ENCODE results near the gene FSTL4. TPM values are rescaled to one million over a fixed set of nuclear protein-coding genes. Genes with fewer than 3 reads are reported as not detected.

Gene FSTL4
- total and polyA plus RNA-seq, 2 of the 13 experiments (the other 11 are each of a cell fraction or from before 2014, with no cell fraction given) = 2.1 to 3.0 TPM

DNA sequence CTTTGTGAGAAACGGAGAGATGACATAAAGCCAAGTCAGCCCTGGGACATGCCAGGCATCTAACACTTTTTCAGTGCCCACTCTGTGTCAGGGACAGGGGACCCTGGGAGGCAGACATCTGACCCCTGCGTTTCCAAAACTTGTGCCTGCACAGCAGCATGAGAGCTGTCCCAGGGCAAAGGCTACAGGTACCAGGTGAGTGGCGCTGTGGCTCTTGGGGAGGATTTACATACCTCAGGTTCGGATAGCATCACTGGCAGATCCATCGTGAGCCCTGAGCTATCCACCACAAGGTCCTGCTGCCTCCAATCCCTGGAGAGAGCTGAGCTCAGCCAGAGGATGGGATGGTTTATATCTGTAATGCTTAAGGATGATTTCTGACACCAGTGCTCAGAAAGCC lies 52.4 kb downstream of the FSTL4 start:
- Histone ChIP-seq H3K36me3 (replicated peaks in 1 of 2; ENCODE audit: control insufficient read depth in 1 of 2, insufficient read depth in 2 of 2, low read length in 2 of 2) (no peaks in the 10 kb centered on the region), H3K4me1 (ENCODE audit: insufficient read depth, low read length) (no peaks in the 10 kb centered on the region), H3K4me3 (replicated peaks in 1 of 3; ENCODE audit: insufficient read depth in 1 of 3, low read depth in 2 of 3, low read length in 3 of 3) (no peak overlapping the region), H3K79me2 (ENCODE audit: insufficient read depth, low read length) (no peaks in the 10 kb centered on the region), H2AFZ (ENCODE audit: low read length) (no peak overlapping the region), H3K27me3 (ENCODE audit: control insufficient read depth in 1 of 2, insufficient read depth in 2 of 2, low read length in 2 of 2) (peaks cover 1 to 3% of the 10 kb centered on the region in 2 experiments; a peak in 1 of 5 replicates), H3K4me2 (ENCODE audit: low read depth, low read length) (no peak overlapping the region), H4K20me1 (ENCODE audit: insufficient read depth, low read length) (no peaks in the 10 kb centered on the region), H3K27ac (ENCODE audit: extremely low read length, insufficient read depth, low read length) (no peak overlapping the region), H3K9me3 (ENCODE audit: low read length) (no peaks in the 10 kb centered on the region), H3K9ac (ENCODE audit: insufficient read depth, low read depth, low read length) (no peak overlapping the region)
- ChIA-PET POLR2A (no interaction called here), CTCF (ENCODE audit: low intra/inter-chr PET ratio, low total read pairs) (no interaction called here)
- intact Hi-C loops (cut with micrococcal nuclease; ENCODE audit: unreplicated experiment) = loop anchor here (10.0 kb wide), 1 partner anchor 385 kb away; no protein-coding TSS in a partner anchor
- TF ChIP-seq RFXAP (CRISPR knock-in tag; IDR thresholded peaks at IDR 0.05; ENCODE audit: borderline replicate concordance) (no peak), MAFK (conservative IDR thresholded peaks at IDR 0.05 in 1 of 2, IDR thresholded peaks at IDR 0.05 in 1 of 2; ENCODE audit: low read length in 2 of 2) (no peak), ZNF841 (CRISPR knock-in tag; IDR thresholded peaks at IDR 0.05; ENCODE audit: borderline replicate concordance) (no peak), FOXC1 (CRISPR knock-in tag; IDR thresholded peaks at IDR 0.05; ENCODE audit: borderline replicate concordance) (no peak), CENPX (CRISPR knock-in tag; IDR thresholded peaks at IDR 0.05) (no peak), ZNF577 (CRISPR knock-in tag; IDR thresholded peaks at IDR 0.05; ENCODE audit: borderline replicate concordance, low read depth) (no peak), EHMT2 (IDR thresholded peaks at IDR 0.05; ENCODE audit: borderline replicate concordance, low read depth, low read length) (no peak), ZMYM4 (CRISPR knock-in tag; IDR thresholded peaks at IDR 0.05) (no peak), AGO2 (optimal IDR thresholded peaks at IDR 0.05; ENCODE audit: low read depth, low read length) (no peak), TP53 (CRISPR knock-in tag; conservative IDR thresholded peaks at IDR 0.05) (no peak), RBAK (CRISPR knock-in tag; IDR thresholded peaks at IDR 0.05) (no peak), ZNF607 (CRISPR knock-in tag; IDR thresholded peaks at IDR 0.05; ENCODE audit: borderline replicate concordance) (no peak), JARID2 (CRISPR knock-in tag; IDR thresholded peaks at IDR 0.05; ENCODE audit: insufficient replicate concordance) (no peak)
- TF ChIP-seq, protein P1, sequence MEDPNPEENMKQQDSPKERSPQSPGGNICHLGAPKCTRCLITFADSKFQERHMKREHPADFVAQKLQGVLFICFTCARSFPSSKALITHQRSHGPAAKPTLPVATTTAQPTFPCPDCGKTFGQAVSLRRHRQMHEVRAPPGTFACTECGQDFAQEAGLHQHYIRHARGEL (CRISPR knock-in tag; IDR thresholded peaks at IDR 0.05) = no peak
- TF ChIP-seq, protein P2, sequence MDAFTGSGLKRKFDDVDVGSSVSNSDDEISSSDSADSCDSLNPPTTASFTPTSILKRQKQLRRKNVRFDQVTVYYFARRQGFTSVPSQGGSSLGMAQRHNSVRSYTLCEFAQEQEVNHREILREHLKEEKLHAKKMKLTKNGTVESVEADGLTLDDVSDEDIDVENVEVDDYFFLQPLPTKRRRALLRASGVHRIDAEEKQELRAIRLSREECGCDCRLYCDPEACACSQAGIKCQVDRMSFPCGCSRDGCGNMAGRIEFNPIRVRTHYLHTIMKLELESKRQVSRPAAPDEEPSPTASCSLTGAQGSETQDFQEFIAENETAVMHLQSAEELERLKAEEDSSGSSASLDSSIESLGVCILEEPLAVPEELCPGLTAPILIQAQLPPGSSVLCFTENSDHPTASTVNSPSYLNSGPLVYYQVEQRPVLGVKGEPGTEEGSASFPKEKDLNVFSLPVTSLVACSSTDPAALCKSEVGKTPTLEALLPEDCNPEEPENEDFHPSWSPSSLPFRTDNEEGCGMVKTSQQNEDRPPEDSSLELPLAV (CRISPR knock-in tag; conservative IDR thresholded peaks at IDR 0.05; ENCODE audit: low read depth) = no peak
- TF ChIP-seq, protein P3, sequence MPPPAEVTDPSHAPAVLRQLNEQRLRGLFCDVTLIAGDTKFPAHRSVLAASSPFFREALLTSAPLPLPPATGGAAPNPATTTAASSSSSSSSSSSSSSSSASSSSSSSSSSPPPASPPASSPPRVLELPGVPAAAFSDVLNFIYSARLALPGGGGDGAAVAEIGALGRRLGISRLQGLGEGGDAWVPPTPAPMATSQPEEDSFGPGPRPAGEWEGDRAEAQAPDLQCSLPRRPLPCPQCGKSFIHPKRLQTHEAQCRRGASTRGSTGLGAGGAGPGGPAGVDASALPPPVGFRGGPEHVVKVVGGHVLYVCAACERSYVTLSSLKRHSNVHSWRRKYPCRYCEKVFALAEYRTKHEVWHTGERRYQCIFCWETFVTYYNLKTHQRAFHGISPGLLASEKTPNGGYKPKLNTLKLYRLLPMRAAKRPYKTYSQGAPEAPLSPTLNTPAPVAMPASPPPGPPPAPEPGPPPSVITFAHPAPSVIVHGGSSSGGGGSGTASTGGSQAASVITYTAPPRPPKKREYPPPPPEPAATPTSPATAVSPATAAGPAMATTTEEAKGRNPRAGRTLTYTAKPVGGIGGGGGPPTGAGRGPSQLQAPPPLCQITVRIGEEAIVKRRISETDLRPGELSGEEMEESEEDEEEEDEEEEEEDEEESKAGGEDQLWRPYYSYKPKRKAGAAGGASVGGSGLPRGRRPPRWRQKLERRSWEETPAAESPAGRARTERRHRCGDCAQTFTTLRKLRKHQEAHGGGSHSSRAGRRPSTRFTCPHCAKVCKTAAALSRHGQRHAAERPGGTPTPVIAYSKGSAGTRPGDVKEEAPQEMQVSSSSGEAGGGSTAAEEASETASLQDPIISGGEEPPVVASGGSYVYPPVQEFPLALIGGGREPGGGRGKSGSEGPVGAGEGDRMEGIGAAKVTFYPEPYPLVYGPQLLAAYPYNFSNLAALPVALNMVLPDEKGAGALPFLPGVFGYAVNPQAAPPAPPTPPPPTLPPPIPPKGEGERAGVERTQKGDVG (CRISPR knock-in tag; IDR thresholded peaks at IDR 0.05; ENCODE audit: borderline replicate concordance) = no peak
- 20% methylated on average over 5 of the region's 5 CpGs for WGBS (ENCODE audit: low lambda C conversion rate)
- ATAC-seq (no peak), FAIRE-seq (no peak), DNase-seq (ENCODE audit: low spot score) (no peak)
- no TSS peak for BruUV-seq (replicated peaks)
- in situ Hi-C loops (cut with HindIII; ENCODE audit: extremely low pct_ligation_motif_present, low pct_unique_long_range_greater_than_20kb) = no loop called here

Data from HepG2 (cell line).